ENCODE data around the gene ADGRB2. TPM values are rescaled to one million over a fixed set of nuclear protein-coding genes. Genes with fewer than 3 reads are reported as not detected.

The ADGRB2 gene
- total RNA-seq, 1 experiment from 2014 or later = 15.6 TPM

DNA sequence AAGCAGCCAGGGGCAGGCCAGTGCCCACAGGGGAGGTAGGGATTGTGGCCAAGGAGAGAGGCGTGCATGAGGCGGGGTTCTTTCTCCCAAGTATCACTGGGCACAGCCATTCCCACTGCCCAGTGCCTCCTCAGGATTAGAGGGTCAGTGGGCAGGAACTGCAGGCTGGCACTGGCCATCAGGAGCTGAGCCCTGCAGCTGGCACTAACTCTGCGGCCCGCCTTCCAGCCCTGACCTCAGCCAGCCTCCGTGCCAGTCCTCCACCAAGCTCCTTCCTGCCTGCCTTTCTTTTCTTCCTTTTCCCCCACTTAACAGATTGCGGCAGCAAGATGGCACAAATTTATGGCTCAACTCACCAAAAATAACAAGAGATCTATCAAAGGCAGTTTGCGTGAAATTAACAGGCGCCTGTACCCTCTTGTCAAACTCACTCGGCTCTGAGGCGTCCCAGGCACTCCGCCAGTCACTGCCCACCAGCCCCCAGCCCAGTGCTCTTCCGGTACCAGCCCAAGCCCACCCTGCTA lies 11.1 kb downstream of the ADGRB2 start:
- ChIA-PET CTCF (interaction anchor here (0.7 kb wide), 1 partner anchor 468 kb away, joined by 3 read pairs; no protein-coding TSS in a partner anchor), POLR2A (ENCODE audit: unreplicated experiment) (no interaction called here)
- intact Hi-C loops (cut with micrococcal nuclease; ENCODE audit: unreplicated experiment) = no loop called here
- Histone ChIP-seq H3F3A (ENCODE audit: insufficient read depth, low read depth) (peaks cover 29% of the 10 kb centered on the region), H4K20me1 (ENCODE audit: insufficient read depth) (no peaks in the 10 kb centered on the region; the same call in 1 of the 2 replicates), H3K4me1 (replicated peaks; ENCODE audit: insufficient read depth) (peaks cover 19% of the 10 kb centered on the region), H3K9me2 (ENCODE audit: insufficient read depth) (no peaks in the 10 kb centered on the region), H3K36me3 (ENCODE audit: low read depth) (no peaks in the 10 kb centered on the region), H3K27me3 (ENCODE audit: insufficient read depth, low read depth) (no peaks in the 10 kb centered on the region), H3K4me2 (no peak overlapping the region), H2AFZ (no peak overlapping the region), H3K4me3 (no peak overlapping the region), H3K9me3 (ENCODE audit: insufficient read depth, low read depth) (no peaks in the 10 kb centered on the region), H3K79me2 (ENCODE audit: low read depth) (no peaks in the 10 kb centered on the region), H3K27ac (no peak overlapping the region)
- TF ChIP-seq, protein P1, sequence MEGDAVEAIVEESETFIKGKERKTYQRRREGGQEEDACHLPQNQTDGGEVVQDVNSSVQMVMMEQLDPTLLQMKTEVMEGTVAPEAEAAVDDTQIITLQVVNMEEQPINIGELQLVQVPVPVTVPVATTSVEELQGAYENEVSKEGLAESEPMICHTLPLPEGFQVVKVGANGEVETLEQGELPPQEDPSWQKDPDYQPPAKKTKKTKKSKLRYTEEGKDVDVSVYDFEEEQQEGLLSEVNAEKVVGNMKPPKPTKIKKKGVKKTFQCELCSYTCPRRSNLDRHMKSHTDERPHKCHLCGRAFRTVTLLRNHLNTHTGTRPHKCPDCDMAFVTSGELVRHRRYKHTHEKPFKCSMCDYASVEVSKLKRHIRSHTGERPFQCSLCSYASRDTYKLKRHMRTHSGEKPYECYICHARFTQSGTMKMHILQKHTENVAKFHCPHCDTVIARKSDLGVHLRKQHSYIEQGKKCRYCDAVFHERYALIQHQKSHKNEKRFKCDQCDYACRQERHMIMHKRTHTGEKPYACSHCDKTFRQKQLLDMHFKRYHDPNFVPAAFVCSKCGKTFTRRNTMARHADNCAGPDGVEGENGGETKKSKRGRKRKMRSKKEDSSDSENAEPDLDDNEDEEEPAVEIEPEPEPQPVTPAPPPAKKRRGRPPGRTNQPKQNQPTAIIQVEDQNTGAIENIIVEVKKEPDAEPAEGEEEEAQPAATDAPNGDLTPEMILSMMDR (conservative IDR thresholded peaks at IDR 0.05) = no peak
- no peak for TF ChIP-seq EZH2 (IDR thresholded peaks at IDR 0.05; ENCODE audit: low read depth)
- no peak for DNase-seq
- BruUV-seq (replicated peaks) = no TSS peak

DNA sequence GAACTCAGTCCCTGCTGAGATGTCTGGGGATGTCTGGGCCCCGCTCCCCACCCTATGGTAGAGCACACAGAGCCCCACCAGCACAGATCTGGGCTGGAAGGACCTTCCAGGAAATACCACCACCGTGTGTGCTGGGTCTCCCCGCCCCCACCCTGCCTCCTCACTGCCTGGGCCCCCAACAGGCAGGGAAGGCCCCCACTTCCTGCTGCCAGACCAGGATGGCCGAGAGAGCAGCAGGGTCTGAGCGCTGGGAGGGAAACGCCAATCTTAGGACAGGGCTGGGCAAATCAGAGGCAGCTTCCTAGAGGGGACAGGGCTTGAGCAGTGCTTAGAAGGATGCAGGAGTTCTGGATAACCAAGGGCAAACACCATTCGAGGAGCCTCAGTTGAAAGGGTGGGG lies 11.9 kb downstream of the ADGRB2 start:
- Histone ChIP-seq H3K4me3 (no peak overlapping the region), H3K4me2 (no peak overlapping the region), H3K27me3 (ENCODE audit: insufficient read depth, low read depth) (no peaks in the 10 kb centered on the region), H3F3A (ENCODE audit: insufficient read depth, low read depth) (peaks cover 24% of the 10 kb centered on the region), H3K36me3 (ENCODE audit: low read depth) (no peaks in the 10 kb centered on the region), H3K4me1 (replicated peaks; ENCODE audit: insufficient read depth) (peaks cover 19% of the 10 kb centered on the region), H3K79me2 (ENCODE audit: low read depth) (no peaks in the 10 kb centered on the region), H3K9me3 (ENCODE audit: insufficient read depth, low read depth) (no peaks in the 10 kb centered on the region), H3K27ac (no peak overlapping the region), H3K9me2 (ENCODE audit: insufficient read depth) (no peaks in the 10 kb centered on the region), H2AFZ (no peak overlapping the region), H4K20me1 (ENCODE audit: insufficient read depth) (no peaks in the 10 kb centered on the region; the same call in 1 of the 2 replicates)
- TF ChIP-seq, protein P1 (conservative IDR thresholded peaks at IDR 0.05) = no peak
- no peak for TF ChIP-seq EZH2 (IDR thresholded peaks at IDR 0.05; ENCODE audit: low read depth)
- no peak for DNase-seq
- no TSS peak for BruUV-seq (replicated peaks)
- POLR2A ChIA-PET (ENCODE audit: unreplicated experiment) = no interaction called here
- CTCF ChIA-PET = no interaction called here
- intact Hi-C loops (cut with micrococcal nuclease; ENCODE audit: unreplicated experiment) = no loop called here

DNA sequence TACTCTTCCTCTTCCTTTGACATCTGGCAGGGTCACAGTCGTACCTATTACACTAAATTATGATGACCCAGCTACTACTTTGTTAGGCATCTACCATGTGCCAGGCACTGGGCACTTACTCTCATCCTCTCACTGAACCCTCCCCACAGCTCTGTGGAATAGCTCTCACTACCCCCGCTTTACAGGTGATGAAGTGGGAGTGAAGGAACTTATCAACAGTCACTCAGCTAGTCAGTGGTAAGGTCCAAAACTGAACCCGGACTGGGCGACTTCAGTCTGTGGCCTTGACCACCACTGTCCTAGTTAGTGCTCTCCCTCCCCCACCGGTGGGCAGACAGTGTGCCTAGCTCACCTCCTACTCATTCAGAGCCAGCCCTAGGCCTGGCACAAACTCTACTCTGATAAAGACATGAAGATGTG lies 12.3 kb downstream of the ADGRB2 start:
- H3K4me2 ChIP-seq = no peak overlapping the region
- peaks cover 19% of the 10 kb centered on the region for H3F3A ChIP-seq (ENCODE audit: insufficient read depth, low read depth)
- H4K20me1 ChIP-seq (ENCODE audit: insufficient read depth) = no peaks in the 10 kb centered on the region; the same call in 1 of the 2 replicates
- H3K9me2 ChIP-seq (ENCODE audit: insufficient read depth) = no peaks in the 10 kb centered on the region
- H3K4me3 ChIP-seq = no peak overlapping the region
- H3K27me3 ChIP-seq (ENCODE audit: insufficient read depth, low read depth) = no peaks in the 10 kb centered on the region
- no peak for DNase-seq
- intact Hi-C loops (cut with micrococcal nuclease; ENCODE audit: unreplicated experiment) = no loop called here
- POLR2A ChIA-PET (ENCODE audit: unreplicated experiment) = no interaction called here
- H3K79me2 ChIP-seq (ENCODE audit: low read depth) = no peaks in the 10 kb centered on the region
- peaks cover 19% of the 10 kb centered on the region for H3K4me1 ChIP-seq (replicated peaks; ENCODE audit: insufficient read depth)
- H2AFZ ChIP-seq = no peak overlapping the region
- H3K36me3 ChIP-seq (ENCODE audit: low read depth) = no peaks in the 10 kb centered on the region
- CTCF ChIA-PET = no interaction called here
- no peaks in the 10 kb centered on the region for H3K9me3 ChIP-seq (ENCODE audit: insufficient read depth, low read depth)
- no peak overlapping the region for H3K27ac ChIP-seq
- TF ChIP-seq EZH2 (IDR thresholded peaks at IDR 0.05; ENCODE audit: low read depth) = no peak
- TF ChIP-seq, protein P1 (conservative IDR thresholded peaks at IDR 0.05) = no peak
- no TSS peak for BruUV-seq (replicated peaks)
